Smooth muscle cell of the pulmonary artery (primary cell): ENCODE data around the gene HNRNPA0. TPM values are rescaled to one million over a fixed set of nuclear protein-coding genes. Genes with fewer than 3 reads are reported as not detected.

ENCODE experiments used
- total RNA-seq: library from RNA; depleted of rRNA; stranded (reverse); fragments of >200 nt; gene quantifications from 2 replicates; pipeline ENCODE4 v1.2.3, GENCODE V29; 2014

HNRNPA0 gene
- total RNA-seq: 11.0 and 11.7 TPM in 2 replicates

GRCh38 chr5:137754188-137754960 is at the start of gene HNRNPA0:
HNRNPA0 (minus strand) TSS chr5:137754363; CDS start chr5:137754066, 297 bp downstream.

GRCh38 chr5:137735555-137736284 is 18.4 kb downstream of the HNRNPA0 start, which contains the start of gene KLHL3:
KLHL3 (minus strand) TSS chr5:137736089; CDS start chr5:137735646, 443 bp downstream.

Other genes with a start within 250 kb of the HNRNPA0 start
- 3.6 and 4.2 TPM in 2 replicates for gene KLHL3, start 18.3 kb downstream of the HNRNPA0 start, total RNA-seq
- gene MYOT, start 113.5 kb upstream of the HNRNPA0 start, total RNA-seq: not detected in 2 replicates
- gene PKD2L2, start 135.1 kb upstream of the HNRNPA0 start, total RNA-seq: not detected in 2 replicates